ENCODE data around the gene SCMH1. TPM values are rescaled to one million over a fixed set of nuclear protein-coding genes. Genes with fewer than 3 reads are reported as not detected.

Gene SCMH1
- total RNA-seq (2014; rRNA removed; shearing (Covaris generic)) (10.8 and 19.4 TPM in 2 replicates), polyA plus RNA-seq (2016; fragmentation: Nextera tagmentation; extraction: Ambion mirVana) (11.6 and 15.0 TPM in 2 replicates)
- long read RNA-seq, partial matches to known transcripts: 4 of 7 reads
- long read RNA-seq, other reads (novel, unspliced or antisense): 2 of 7 reads

- no peak within 1 kb of the TSS for H3K27ac Mint-ChIP-seq
Observed at GRCh38 chr1:41241749-41242341, at the start of gene SCMH1. SCMH1 (minus strand) TSS chr1:41242306; CDS start chr1:41186133, 56,173 bp downstream.

GRCh38 chr1:41291195-41291594 lies 49.1 kb upstream of the SCMH1 start:
- no peaks in the 10 kb centered on the region for H3K9me2 ChIP-seq (ENCODE audit: insufficient read depth)
- H3K79me2 ChIP-seq (replicated peaks; ENCODE audit: insufficient read depth): no peaks in the 10 kb centered on the region
- no peak overlapping the region for H3K4me2 ChIP-seq
- H3F3A ChIP-seq (replicated peaks; ENCODE audit: low read depth): no peaks in the 10 kb centered on the region
- no peak for DNase-seq (ENCODE audit: low spot score)
- no peaks in the 10 kb centered on the region for H3K27me3 ChIP-seq (ENCODE audit: insufficient read depth)
- H2AFZ ChIP-seq: no peak overlapping the region
- no peak overlapping the region for H3K27ac Mint-ChIP-seq
- no peak overlapping the region for H3K27ac ChIP-seq (ENCODE audit: low read depth)
- H4K20me1 ChIP-seq (replicated peaks; ENCODE audit: insufficient read depth): no peaks in the 10 kb centered on the region
- H3K9me3 Mint-ChIP-seq: no peaks in the 10 kb centered on the region
- H3K4me1 ChIP-seq (ENCODE audit: insufficient read depth): peaks cover 3% of the 10 kb centered on the region
- H3K36me3 Mint-ChIP-seq (ENCODE audit: low read depth): no peaks in the 10 kb centered on the region
- no peak for ATAC-seq
- no peaks in the 10 kb centered on the region for H3K36me3 ChIP-seq (ENCODE audit: insufficient read depth)
- no peak overlapping the region for H3K4me3 Mint-ChIP-seq
- H3K27me3 Mint-ChIP-seq (ENCODE audit: insufficient read depth, low read depth, poor library complexity): peaks cover 6% of the 10 kb centered on the region
- H3K4me3 ChIP-seq: no peak overlapping the region
- H3K4me1 Mint-ChIP-seq: peaks cover 11% of the 10 kb centered on the region
- TF ChIP-seq, protein P1, sequence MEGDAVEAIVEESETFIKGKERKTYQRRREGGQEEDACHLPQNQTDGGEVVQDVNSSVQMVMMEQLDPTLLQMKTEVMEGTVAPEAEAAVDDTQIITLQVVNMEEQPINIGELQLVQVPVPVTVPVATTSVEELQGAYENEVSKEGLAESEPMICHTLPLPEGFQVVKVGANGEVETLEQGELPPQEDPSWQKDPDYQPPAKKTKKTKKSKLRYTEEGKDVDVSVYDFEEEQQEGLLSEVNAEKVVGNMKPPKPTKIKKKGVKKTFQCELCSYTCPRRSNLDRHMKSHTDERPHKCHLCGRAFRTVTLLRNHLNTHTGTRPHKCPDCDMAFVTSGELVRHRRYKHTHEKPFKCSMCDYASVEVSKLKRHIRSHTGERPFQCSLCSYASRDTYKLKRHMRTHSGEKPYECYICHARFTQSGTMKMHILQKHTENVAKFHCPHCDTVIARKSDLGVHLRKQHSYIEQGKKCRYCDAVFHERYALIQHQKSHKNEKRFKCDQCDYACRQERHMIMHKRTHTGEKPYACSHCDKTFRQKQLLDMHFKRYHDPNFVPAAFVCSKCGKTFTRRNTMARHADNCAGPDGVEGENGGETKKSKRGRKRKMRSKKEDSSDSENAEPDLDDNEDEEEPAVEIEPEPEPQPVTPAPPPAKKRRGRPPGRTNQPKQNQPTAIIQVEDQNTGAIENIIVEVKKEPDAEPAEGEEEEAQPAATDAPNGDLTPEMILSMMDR (conservative IDR thresholded peaks at IDR 0.05; ENCODE audit: low read depth in 2 of 2): no peak
- no peak for TF ChIP-seq STAT1 (IDR thresholded peaks at IDR 0.05; ENCODE audit: unreplicated experiment)
- TF ChIP-seq POLR2AphosphoS5 (IDR thresholded peaks at IDR 0.05; ENCODE audit: low read depth): no peak

More at GRCh38 chr1:41241749-41242341, at the start of gene SCMH1:
- Mint-ChIP-seq H3K4me1 (peaks cover 22% of the 10 kb centered on the region), H3K4me3 (peak within 1 kb of the TSS; percentile 83), H3K9me3 (no peaks in the 10 kb centered on the region), H3K36me3 (ENCODE audit: low read depth) (no peaks in the 10 kb centered on the region; the same call in 2 of the 3 replicates), H3K27me3 (ENCODE audit: insufficient read depth, low read depth, poor library complexity) (peaks cover 13% of the 10 kb centered on the region)
- Histone ChIP-seq H3K4me2 (peak within 1 kb of the TSS; percentile 84), H2AFZ (peak within 1 kb of the TSS; percentile 97), H3F3A (replicated peaks; ENCODE audit: low read depth) (peaks cover 5% of the 10 kb centered on the region; the same call in 1 of the 2 replicates), H3K9me2 (ENCODE audit: insufficient read depth) (no peaks in the 10 kb centered on the region), H3K79me2 (replicated peaks; ENCODE audit: insufficient read depth) (peaks cover 23% of the 10 kb centered on the region; the same call in 1 of the 2 replicates), H3K4me3 (peak within 1 kb of the TSS; percentile 80), H3K27me3 (ENCODE audit: insufficient read depth) (peaks cover 30% of the 10 kb centered on the region), H3K36me3 (ENCODE audit: insufficient read depth) (no peaks in the 10 kb centered on the region), H3K27ac (ENCODE audit: low read depth) (no peak within 1 kb of the TSS), H4K20me1 (replicated peaks; ENCODE audit: insufficient read depth) (no peaks in the 10 kb centered on the region; the same call in 1 of the 2 replicates), H3K4me1 (ENCODE audit: insufficient read depth) (peaks cover 14% of the 10 kb centered on the region)
- ATAC-seq (peak; percentile 60), DNase-seq (ENCODE audit: low spot score) (peak; percentile 88)
- TF ChIP-seq EZH2phosphoT487 (IDR thresholded peaks at IDR 0.05; ENCODE audit: unreplicated experiment) (no peak), REST (IDR thresholded peaks at IDR 0.05; ENCODE audit: unreplicated experiment) (no peak), JUNB (IDR thresholded peaks at IDR 0.05; ENCODE audit: unreplicated experiment) (no peak), EZH2 (IDR thresholded peaks at IDR 0.05; ENCODE audit: low read depth, unreplicated experiment) (no peak)
